WTC11 (cell line): ENCODE data around the gene BLMH. TPM values are rescaled to one million over a fixed set of nuclear protein-coding genes. Genes with fewer than 3 reads are reported as not detected.

Source experiments
- ATAC-seq: fragments of 200-7000 bp; cut with Tn5 transposase; 2 replicates; pipeline ENCODE4 v1.10.0; 2021; ENCODE audit warnings: mild to moderate bottlenecking, moderate library complexity
- CTCF ChIA-PET: fragments of 300-600 bp; sonication (Branson Sonifier 250); formaldehyde crosslinking; loops from one replicate; lab custom pipeline; 2021; ENCODE audit warnings: antibody characterized with exemption; lab: Charles Lee
- POLR2A ChIA-PET: fragments of 350-600 bp; sonication (Branson Sonifier 250); formaldehyde crosslinking; loops from one replicate; lab custom pipeline; 2021; ENCODE audit warnings: antibody characterized with exemption; lab: Charles Lee
- DNase-seq: peaks from one replicate; pipeline ENCODE4 v3.0.0; 2021; ENCODE audit warnings: low spot score
- H3K27ac Mint-ChIP-seq: 2 replicates; pipeline ENCODE4 v1.8.0; 2021; ENCODE audit warnings: mixed read lengths
- H3K27me3 Mint-ChIP-seq: 2 replicates; pipeline ENCODE4 v1.8.0; 2021; ENCODE audit warnings: low read depth, mild to moderate bottlenecking, moderate library complexity, mixed read lengths
- H3K36me3 Mint-ChIP-seq: 2 replicates; pipeline ENCODE4 v1.8.0; 2021; ENCODE audit warnings: mixed read lengths
- H3K4me1 Mint-ChIP-seq: 2 replicates; pipeline ENCODE4 v1.8.0; 2022; ENCODE audit warnings: mixed read lengths
- H3K4me3 Mint-ChIP-seq: 2 replicates; pipeline ENCODE4 v1.8.0; 2021; ENCODE audit warnings: mild to moderate bottlenecking, moderate library complexity, mixed read lengths
- H3K9me3 Mint-ChIP-seq: 2 replicates; pipeline ENCODE4 v1.8.0; 2021; ENCODE audit warnings: mixed read lengths
- AFF4 ChIP-seq: sonication (generic); formaldehyde crosslinking; IDR thresholded peaks from 2 replicates; pipeline ENCODE4 v1.8.1; 2023; ENCODE audit warnings: mild to moderate bottlenecking, missing genetic modification reagents, borderline replicate concordance
- CBFB ChIP-seq: sonication (generic); formaldehyde crosslinking; IDR thresholded peaks from 2 replicates; pipeline ENCODE4 v1.8.1; 2022; ENCODE audit warnings: mild to moderate bottlenecking, low read depth, missing genetic modification reagents
- ESRRA ChIP-seq: sonication (generic); formaldehyde crosslinking; IDR thresholded peaks from 2 replicates; pipeline ENCODE4 v1.8.1; 2022; ENCODE audit warnings: mild to moderate bottlenecking, missing genetic modification reagents, borderline replicate concordance
- GABPB1 ChIP-seq: sonication (generic); formaldehyde crosslinking; IDR thresholded peaks from 2 replicates; pipeline ENCODE4 v1.8.1; 2023; ENCODE audit warnings: mild to moderate bottlenecking, missing genetic modification reagents
- HMGA2 ChIP-seq: fragments of 250-450 bp; sonication (Bioruptor Pico); IDR thresholded peaks from 2 replicates; pipeline ENCODE4 v1.4.0; 2021; ENCODE audit warnings: mild to moderate bottlenecking, moderate library complexity
- NFYB ChIP-seq: sonication (generic); formaldehyde crosslinking; conservative IDR thresholded peaks from 2 replicates; pipeline ENCODE4 v1.8.0; 2022; ENCODE audit warnings: low read depth, missing genetic modification reagents
- NR1H2 ChIP-seq: sonication (generic); formaldehyde crosslinking; IDR thresholded peaks from 2 replicates; pipeline ENCODE4 v1.9.0; 2021; ENCODE audit warnings: mild to moderate bottlenecking, moderate library complexity, missing genetic modification reagents
- OVOL2 ChIP-seq: fragments of 250-450 bp; sonication (Bioruptor Pico); IDR thresholded peaks from 2 replicates; pipeline ENCODE4 v1.9.0; 2021; ENCODE audit warnings: mild to moderate bottlenecking, borderline replicate concordance
- USF2 ChIP-seq: sonication (generic); formaldehyde crosslinking; IDR thresholded peaks from 2 replicates; pipeline ENCODE4 v1.8.1; 2023; ENCODE audit warnings: mild to moderate bottlenecking, missing genetic modification reagents, moderate library complexity
- ZNF121 ChIP-seq: sonication (generic); formaldehyde crosslinking; IDR thresholded peaks from 2 replicates; pipeline ENCODE4 v1.8.0; 2023; ENCODE audit warnings: missing genetic modification reagents
- ZNF532 ChIP-seq: fragments of 250-450 bp; sonication (Bioruptor Pico); IDR thresholded peaks from 2 replicates; pipeline ENCODE4 v1.9.0; 2021; ENCODE audit warnings: mild to moderate bottlenecking, borderline replicate concordance
- total RNA-seq: library from RNA; stranded (reverse); gene quantifications from 3 replicates; pipeline ENCODE4 v1.2.3, GENCODE V29; 2021
- TF ChIP-seq, protein P1 (sequence below): fragments of 250-450 bp; sonication (Bioruptor Pico); conservative IDR thresholded peaks from 2 replicates; pipeline ENCODE4 v1.9.0; 2021; ENCODE audit warnings: mild to moderate bottlenecking
- TF ChIP-seq, protein P2 (sequence below): fragments of 250-450 bp; sonication (Bioruptor Pico); IDR thresholded peaks from 2 replicates; pipeline ENCODE4 v1.9.0; 2021; ENCODE audit warnings: mild to moderate bottlenecking
- TF ChIP-seq, protein P3 (sequence below): sonication (generic); formaldehyde crosslinking; IDR thresholded peaks from 2 replicates; pipeline ENCODE4 v1.8.1; 2023; ENCODE audit warnings: mild to moderate bottlenecking, missing genetic modification reagents, moderate library complexity

The BLMH gene
- total RNA-seq, 1 experiment from 2014 or later, result 63.9 TPM

DNA sequence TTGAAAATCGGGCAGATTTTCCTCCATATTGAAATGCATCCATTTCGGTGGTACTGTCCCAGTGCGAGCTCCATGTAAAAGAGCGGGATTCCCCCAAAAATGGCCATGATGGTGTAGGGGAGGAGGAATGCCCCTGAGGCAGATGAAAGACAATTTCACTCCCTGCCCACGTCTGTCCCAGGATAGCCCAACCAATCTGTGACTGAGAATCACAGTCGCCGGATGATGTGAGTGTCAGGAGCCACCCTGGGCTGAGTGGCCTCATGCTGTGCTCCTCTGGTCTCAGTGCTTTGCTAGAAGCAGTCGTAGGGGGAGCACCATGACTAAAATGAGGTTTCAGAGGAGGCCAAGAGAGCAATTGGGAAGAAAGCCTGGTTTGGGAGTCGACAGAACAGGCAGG, 72.9 kb downstream of the BLMH start:
- ChIA-PET POLR2A (no interaction called here), CTCF (no interaction called here)
- H3K36me3 Mint-ChIP-seq, result no peaks in the 10 kb centered on the region
- DNase-seq (no peak), ATAC-seq (no peak)
- no peaks in the 10 kb centered on the region; the same call in 1 of the 2 replicates for H3K27me3 Mint-ChIP-seq
- no peak overlapping the region for H3K27ac Mint-ChIP-seq
- no peaks in the 10 kb centered on the region for H3K9me3 Mint-ChIP-seq
- H3K4me3 Mint-ChIP-seq, result no peak overlapping the region
- H3K4me1 Mint-ChIP-seq, result peaks cover 3% of the 10 kb centered on the region; the same call in 1 of the 2 replicates
- TF ChIP-seq CBFB (no peak), GABPB1 (CRISPR knock-in tag) (no peak), OVOL2 (CRISPR knock-in tag) (no peak), USF2 (CRISPR knock-in tag) (no peak), NR1H2 (CRISPR knock-in tag) (no peak), AFF4 (CRISPR knock-in tag) (no peak), NFYB (no peak), ZNF532 (CRISPR knock-in tag) (no peak), ZNF121 (CRISPR knock-in tag) (no peak), ESRRA (CRISPR knock-in tag) (no peak)
- TF ChIP-seq, protein P1, sequence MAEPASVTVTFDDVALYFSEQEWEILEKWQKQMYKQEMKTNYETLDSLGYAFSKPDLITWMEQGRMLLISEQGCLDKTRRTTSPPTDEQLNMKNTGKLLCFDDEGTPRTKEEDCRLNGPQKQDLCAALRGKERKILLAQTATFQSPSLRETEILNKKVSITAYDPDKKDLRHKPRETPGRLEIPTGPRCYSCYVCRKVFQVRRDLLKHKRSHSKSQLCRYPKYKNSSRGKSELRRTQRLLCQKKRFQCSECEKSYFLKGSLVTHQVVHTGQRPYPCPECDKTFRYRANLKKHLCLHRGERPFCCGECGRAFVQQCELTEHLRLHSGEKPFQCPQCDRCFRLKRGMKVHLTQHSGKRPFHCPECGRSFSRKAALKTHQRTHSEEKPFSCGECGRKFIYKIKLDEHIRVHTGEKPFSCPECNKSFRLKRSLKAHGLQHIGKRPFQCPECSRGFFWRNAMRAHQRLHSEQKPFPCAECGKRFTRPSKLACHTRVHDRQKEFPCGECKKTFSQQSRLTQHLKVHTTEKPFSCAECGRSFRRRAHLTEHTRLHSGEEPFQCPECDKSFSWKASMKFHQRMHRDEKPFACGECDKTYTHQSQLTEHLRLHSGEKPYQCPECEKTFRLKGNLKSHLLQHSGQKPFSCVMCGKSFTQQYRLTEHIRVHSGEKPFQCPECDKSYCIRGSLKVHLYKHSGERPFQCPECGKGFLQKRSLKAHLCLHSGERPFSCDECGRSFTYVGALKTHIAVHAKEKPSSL (CRISPR knock-in tag), result no peak
- TF ChIP-seq, protein P2, sequence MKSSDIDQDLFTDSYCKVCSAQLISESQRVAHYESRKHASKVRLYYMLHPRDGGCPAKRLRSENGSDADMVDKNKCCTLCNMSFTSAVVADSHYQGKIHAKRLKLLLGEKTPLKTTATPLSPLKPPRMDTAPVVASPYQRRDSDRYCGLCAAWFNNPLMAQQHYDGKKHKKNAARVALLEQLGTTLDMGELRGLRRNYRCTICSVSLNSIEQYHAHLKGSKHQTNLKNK (CRISPR knock-in tag), result no peak
- TF ChIP-seq, all 79 proteins: peak for 0

DNA sequence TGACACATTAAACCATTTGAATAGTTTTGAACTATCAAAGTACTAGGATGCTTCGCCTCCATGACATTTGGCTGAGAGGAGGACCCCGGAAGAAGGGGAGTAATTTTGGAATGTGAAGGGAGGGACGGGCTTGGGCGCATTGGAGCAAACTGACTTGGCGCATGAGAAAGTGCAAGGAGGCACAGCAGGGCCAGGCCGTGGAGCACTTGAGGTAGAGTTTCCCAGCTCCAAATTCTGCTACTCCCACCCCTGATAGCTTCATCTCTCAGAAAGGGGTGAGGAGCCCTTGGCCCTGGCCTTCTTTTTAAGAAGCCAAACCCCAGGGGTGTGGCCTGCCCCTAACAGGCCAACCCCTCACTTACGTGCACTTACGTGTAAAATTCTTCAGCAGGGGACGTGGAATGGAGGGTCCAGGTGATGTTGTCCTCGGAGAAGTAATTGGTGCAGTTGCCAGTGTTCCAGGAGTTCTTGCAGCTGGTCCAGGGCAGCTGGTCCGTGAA, 73.9 kb downstream of the BLMH start:
- Mint-ChIP-seq H3K9me3 (no peaks in the 10 kb centered on the region), H3K27ac (no peak overlapping the region), H3K4me1 (peaks cover 2% of the 10 kb centered on the region; the same call in 1 of the 2 replicates), H3K27me3 (no peaks in the 10 kb centered on the region; the same call in 1 of the 2 replicates), H3K4me3 (no peak overlapping the region), H3K36me3 (no peaks in the 10 kb centered on the region)
- CTCF ChIA-PET, result no interaction called here
- POLR2A ChIA-PET, result no interaction called here
- TF ChIP-seq, protein P3, sequence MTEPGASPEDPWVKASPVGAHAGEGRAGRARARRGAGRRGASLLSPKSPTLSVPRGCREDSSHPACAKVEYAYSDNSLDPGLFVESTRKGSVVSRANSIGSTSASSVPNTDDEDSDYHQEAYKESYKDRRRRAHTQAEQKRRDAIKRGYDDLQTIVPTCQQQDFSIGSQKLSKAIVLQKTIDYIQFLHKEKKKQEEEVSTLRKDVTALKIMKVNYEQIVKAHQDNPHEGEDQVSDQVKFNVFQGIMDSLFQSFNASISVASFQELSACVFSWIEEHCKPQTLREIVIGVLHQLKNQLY (CRISPR knock-in tag), result no peak
- no peak for TF ChIP-seq HMGA2 (CRISPR knock-in tag)
- TF ChIP-seq ESRRA (CRISPR knock-in tag), result no peak
- TF ChIP-seq AFF4 (CRISPR knock-in tag), result no peak
- DNase-seq (no peak), ATAC-seq (no peak)
